Measurements from ENCODE around the gene GRIK3. TPM values are rescaled to one million over a fixed set of nuclear protein-coding genes. Genes with fewer than 3 reads are reported as not detected.

The GRIK3 gene
- total and polyA plus RNA-seq, 2 of the 8 experiments (the other 6 are each of a cell fraction or from before 2014, with no cell fraction given) = 2.1 to 3.4 TPM

DNA sequence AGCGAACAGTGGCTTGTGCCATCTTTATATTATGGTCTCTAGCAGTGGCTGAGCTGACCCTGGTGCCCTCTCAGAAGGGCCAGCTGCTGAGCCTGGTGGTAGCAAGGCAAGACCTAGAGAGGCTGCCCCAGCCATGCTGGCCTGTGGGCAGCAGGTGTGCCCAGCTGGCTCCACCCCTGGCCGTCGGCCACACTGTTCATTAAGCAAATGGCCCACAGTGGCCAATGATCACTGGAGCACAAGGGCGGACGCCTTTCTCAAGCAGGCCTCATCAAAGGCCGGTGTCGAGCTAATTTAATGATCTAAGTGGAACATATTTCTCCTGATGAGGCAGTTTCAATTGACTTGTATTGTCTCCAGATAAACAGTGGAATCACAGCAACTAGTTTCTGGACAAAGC lies 89.4 kb downstream of the GRIK3 start (continued):
- TF ChIP-seq, protein P1, sequence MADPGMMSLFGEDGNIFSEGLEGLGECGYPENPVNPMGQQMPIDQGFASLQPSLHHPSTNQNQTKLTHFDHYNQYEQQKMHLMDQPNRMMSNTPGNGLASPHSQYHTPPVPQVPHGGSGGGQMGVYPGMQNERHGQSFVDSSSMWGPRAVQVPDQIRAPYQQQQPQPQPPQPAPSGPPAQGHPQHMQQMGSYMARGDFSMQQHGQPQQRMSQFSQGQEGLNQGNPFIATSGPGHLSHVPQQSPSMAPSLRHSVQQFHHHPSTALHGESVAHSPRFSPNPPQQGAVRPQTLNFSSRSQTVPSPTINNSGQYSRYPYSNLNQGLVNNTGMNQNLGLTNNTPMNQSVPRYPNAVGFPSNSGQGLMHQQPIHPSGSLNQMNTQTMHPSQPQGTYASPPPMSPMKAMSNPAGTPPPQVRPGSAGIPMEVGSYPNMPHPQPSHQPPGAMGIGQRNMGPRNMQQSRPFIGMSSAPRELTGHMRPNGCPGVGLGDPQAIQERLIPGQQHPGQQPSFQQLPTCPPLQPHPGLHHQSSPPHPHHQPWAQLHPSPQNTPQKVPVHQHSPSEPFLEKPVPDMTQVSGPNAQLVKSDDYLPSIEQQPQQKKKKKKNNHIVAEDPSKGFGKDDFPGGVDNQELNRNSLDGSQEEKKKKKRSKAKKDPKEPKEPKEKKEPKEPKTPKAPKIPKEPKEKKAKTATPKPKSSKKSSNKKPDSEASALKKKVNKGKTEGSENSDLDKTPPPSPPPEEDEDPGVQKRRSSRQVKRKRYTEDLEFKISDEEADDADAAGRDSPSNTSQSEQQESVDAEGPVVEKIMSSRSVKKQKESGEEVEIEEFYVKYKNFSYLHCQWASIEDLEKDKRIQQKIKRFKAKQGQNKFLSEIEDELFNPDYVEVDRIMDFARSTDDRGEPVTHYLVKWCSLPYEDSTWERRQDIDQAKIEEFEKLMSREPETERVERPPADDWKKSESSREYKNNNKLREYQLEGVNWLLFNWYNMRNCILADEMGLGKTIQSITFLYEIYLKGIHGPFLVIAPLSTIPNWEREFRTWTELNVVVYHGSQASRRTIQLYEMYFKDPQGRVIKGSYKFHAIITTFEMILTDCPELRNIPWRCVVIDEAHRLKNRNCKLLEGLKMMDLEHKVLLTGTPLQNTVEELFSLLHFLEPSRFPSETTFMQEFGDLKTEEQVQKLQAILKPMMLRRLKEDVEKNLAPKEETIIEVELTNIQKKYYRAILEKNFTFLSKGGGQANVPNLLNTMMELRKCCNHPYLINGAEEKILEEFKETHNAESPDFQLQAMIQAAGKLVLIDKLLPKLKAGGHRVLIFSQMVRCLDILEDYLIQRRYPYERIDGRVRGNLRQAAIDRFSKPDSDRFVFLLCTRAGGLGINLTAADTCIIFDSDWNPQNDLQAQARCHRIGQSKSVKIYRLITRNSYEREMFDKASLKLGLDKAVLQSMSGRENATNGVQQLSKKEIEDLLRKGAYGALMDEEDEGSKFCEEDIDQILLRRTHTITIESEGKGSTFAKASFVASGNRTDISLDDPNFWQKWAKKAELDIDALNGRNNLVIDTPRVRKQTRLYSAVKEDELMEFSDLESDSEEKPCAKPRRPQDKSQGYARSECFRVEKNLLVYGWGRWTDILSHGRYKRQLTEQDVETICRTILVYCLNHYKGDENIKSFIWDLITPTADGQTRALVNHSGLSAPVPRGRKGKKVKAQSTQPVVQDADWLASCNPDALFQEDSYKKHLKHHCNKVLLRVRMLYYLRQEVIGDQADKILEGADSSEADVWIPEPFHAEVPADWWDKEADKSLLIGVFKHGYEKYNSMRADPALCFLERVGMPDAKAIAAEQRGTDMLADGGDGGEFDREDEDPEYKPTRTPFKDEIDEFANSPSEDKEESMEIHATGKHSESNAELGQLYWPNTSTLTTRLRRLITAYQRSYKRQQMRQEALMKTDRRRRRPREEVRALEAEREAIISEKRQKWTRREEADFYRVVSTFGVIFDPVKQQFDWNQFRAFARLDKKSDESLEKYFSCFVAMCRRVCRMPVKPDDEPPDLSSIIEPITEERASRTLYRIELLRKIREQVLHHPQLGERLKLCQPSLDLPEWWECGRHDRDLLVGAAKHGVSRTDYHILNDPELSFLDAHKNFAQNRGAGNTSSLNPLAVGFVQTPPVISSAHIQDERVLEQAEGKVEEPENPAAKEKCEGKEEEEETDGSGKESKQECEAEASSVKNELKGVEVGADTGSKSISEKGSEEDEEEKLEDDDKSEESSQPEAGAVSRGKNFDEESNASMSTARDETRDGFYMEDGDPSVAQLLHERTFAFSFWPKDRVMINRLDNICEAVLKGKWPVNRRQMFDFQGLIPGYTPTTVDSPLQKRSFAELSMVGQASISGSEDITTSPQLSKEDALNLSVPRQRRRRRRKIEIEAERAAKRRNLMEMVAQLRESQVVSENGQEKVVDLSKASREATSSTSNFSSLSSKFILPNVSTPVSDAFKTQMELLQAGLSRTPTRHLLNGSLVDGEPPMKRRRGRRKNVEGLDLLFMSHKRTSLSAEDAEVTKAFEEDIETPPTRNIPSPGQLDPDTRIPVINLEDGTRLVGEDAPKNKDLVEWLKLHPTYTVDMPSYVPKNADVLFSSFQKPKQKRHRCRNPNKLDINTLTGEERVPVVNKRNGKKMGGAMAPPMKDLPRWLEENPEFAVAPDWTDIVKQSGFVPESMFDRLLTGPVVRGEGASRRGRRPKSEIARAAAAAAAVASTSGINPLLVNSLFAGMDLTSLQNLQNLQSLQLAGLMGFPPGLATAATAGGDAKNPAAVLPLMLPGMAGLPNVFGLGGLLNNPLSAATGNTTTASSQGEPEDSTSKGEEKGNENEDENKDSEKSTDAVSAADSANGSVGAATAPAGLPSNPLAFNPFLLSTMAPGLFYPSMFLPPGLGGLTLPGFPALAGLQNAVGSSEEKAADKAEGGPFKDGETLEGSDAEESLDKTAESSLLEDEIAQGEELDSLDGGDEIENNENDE (IDR thresholded peaks at IDR 0.05; ENCODE audit: insufficient replicate concordance, low read length) = no peak
- no peak for TF ChIP-seq TEAD4 (IDR thresholded peaks at IDR 0.05; ENCODE audit: low read depth, low read length)
- no peak for TF ChIP-seq PHF8 (conservative IDR thresholded peaks at IDR 0.05; ENCODE audit: low read depth, low read length)
- no peak for TF ChIP-seq RAD21 (IDR thresholded peaks at IDR 0.05 in 1 of 2, conservative IDR thresholded peaks at IDR 0.05 in 1 of 2; ENCODE audit: low read depth in 2 of 2, low read length in 2 of 2)
- no peak for TF ChIP-seq SIRT6 (IDR thresholded peaks at IDR 0.05; ENCODE audit: low read length)
